Parathyroid adenoma (tissue), 2 donors: ENCODE results near the gene PRKAR1A.
"Not testable (repeated sequence)": the region's sequence is repeated elsewhere in the genome, so short reads cannot be mapped to it uniquely, and the experiment has no call there.

Experiments used
- H2AFZ ChIP-seq: fragments of 300-600 bp; sonication (generic); one replicate; pipeline ENCODE4 v1.7.0; 2017; ENCODE audit warnings: antibody characterized with exemption, mild to moderate bottlenecking
- H3K27ac ChIP-seq: fragments of 300-600 bp; sonication (generic); one replicate; pipeline ENCODE4 v1.7.0; 2017
- H3K27me3 ChIP-seq: fragments of 300-600 bp; sonication (generic); one replicate; pipeline ENCODE4 v1.7.0; 2017; ENCODE audit warnings: low read length; ENCODE audit not compliant: control insufficient read depth, insufficient read depth
- H3K36me3 ChIP-seq: fragments of 300-600 bp; sonication (generic); one replicate; pipeline ENCODE4 v1.7.0; 2017; ENCODE audit warnings: low read length; ENCODE audit not compliant: control insufficient read depth, insufficient read depth
- H3K4me1 ChIP-seq: fragments of 300-600 bp; sonication (generic); one replicate; pipeline ENCODE4 v1.7.0; 2017; ENCODE audit warnings: control low read depth
- H3K4me2 ChIP-seq: fragments of 300-600 bp; sonication (generic); one replicate; pipeline ENCODE4 v1.7.0; 2017; ENCODE audit warnings: low read length
- H3K4me3 ChIP-seq: fragments of 300-600 bp; sonication (generic); one replicate; pipeline ENCODE4 v1.7.0; 2017; ENCODE audit warnings: low read depth, low read length
- H3K79me2 ChIP-seq: fragments of 300-600 bp; sonication (generic); one replicate; pipeline ENCODE4 v1.7.0; 2017; ENCODE audit warnings: control low read depth
- H3K9ac ChIP-seq: fragments of 300-600 bp; sonication (generic); one replicate; pipeline ENCODE4 v1.7.0; 2017; ENCODE audit warnings: mild to moderate bottlenecking
- H3K9me3 ChIP-seq: fragments of 300-600 bp; sonication (generic); one replicate; pipeline ENCODE4 v1.7.0; 2017; ENCODE audit warnings: low read length; ENCODE audit not compliant: control insufficient read depth
- TF ChIP-seq, protein P1 (sequence below): fragments of 300-600 bp; sonication (generic); IDR thresholded peaks from one replicate; pipeline ENCODE4 v1.7.0; 2017; ENCODE audit warnings: antibody characterized with exemption, mild to moderate bottlenecking
- donor health status: primary hyperparathyroidism.

The PRKAR1A gene

DNA sequence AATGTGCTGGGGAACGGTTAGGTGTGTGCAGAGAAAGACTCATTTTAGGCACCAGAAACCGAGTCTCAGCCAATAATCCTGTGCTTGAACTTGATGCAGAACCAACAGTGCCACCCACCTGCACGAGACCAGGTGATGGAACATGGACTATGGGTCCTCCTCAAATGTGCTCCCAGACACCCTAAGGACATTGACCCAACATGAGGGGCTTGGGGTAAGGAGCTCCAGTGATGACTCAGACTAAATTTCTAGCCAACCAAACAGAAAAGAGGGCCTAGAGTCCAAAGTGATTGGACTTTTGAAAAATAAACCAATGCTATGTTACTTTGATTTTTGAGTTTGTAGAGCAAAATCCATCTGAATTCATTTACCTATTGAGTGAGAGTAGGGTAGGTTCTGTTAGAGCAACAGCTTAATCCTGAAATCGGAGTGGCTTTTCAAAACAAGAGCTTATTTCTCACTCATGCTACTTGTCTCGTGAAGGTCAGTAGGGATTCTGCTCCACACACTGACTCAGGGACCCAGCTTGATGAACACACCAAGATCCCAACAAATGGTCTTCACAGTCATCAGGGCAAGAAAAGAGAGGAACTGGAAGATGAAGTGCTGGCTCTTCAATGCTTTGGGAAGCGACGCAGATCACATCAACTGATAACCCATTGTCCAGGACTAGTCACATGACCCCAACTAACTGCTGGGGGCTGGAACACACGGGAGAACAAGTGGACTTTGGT, 67.1 kb downstream of the PRKAR1A start:
- no peaks in the 10 kb centered on the region for H3K36me3 ChIP-seq
- H3K9me3 ChIP-seq = no peaks in the 10 kb centered on the region
- H3K4me1 ChIP-seq = peaks cover 7% of the 10 kb centered on the region
- H3K9ac ChIP-seq = no peak overlapping the region
- H3K4me3 ChIP-seq = no peak overlapping the region
- no peak overlapping the region for H3K27ac ChIP-seq
- H3K79me2 ChIP-seq = no peaks in the 10 kb centered on the region
- no peak overlapping the region for H2AFZ ChIP-seq
- H3K27me3 ChIP-seq = no peaks in the 10 kb centered on the region
- TF ChIP-seq, protein P1, sequence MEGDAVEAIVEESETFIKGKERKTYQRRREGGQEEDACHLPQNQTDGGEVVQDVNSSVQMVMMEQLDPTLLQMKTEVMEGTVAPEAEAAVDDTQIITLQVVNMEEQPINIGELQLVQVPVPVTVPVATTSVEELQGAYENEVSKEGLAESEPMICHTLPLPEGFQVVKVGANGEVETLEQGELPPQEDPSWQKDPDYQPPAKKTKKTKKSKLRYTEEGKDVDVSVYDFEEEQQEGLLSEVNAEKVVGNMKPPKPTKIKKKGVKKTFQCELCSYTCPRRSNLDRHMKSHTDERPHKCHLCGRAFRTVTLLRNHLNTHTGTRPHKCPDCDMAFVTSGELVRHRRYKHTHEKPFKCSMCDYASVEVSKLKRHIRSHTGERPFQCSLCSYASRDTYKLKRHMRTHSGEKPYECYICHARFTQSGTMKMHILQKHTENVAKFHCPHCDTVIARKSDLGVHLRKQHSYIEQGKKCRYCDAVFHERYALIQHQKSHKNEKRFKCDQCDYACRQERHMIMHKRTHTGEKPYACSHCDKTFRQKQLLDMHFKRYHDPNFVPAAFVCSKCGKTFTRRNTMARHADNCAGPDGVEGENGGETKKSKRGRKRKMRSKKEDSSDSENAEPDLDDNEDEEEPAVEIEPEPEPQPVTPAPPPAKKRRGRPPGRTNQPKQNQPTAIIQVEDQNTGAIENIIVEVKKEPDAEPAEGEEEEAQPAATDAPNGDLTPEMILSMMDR = no peak
- no peak overlapping the region for H3K4me2 ChIP-seq

DNA sequence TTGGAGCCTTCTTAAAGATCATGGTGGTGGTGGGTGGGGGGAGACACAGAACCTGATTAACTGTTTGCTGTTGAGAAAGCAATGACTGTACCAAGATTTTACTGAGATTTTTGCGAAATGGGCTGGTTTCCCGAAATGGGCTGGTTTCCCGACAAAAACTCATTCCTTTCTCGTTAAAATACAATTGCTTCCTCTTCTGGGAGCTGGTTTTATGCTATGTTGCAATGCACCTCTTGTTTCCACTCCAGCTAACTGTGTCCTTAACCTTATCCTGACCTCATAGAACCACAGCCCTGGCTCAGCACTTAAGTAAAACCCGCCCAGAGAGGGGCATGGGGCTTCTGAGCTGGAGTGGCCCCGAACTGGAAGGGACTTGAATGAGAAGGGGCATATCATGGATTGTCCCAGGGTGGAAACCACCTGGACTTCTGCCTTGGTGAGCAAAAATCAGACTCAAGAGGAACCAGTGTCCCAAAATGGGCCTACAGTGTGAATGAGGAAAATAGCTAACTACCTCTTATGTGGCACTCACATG, 68.1 kb downstream of the PRKAR1A start:
- no peaks in the 10 kb centered on the region for H3K79me2 ChIP-seq
- H3K27me3 ChIP-seq = no peaks in the 10 kb centered on the region
- TF ChIP-seq, protein P1 = no peak
- no peak overlapping the region for H3K4me3 ChIP-seq
- no peak overlapping the region for H2AFZ ChIP-seq
- H3K4me2 ChIP-seq = no peak overlapping the region
- peaks cover 7% of the 10 kb centered on the region for H3K4me1 ChIP-seq
- H3K9ac ChIP-seq = no peak overlapping the region
- H3K36me3 ChIP-seq = no peaks in the 10 kb centered on the region
- H3K27ac ChIP-seq = no peak overlapping the region
- no peaks in the 10 kb centered on the region for H3K9me3 ChIP-seq

DNA sequence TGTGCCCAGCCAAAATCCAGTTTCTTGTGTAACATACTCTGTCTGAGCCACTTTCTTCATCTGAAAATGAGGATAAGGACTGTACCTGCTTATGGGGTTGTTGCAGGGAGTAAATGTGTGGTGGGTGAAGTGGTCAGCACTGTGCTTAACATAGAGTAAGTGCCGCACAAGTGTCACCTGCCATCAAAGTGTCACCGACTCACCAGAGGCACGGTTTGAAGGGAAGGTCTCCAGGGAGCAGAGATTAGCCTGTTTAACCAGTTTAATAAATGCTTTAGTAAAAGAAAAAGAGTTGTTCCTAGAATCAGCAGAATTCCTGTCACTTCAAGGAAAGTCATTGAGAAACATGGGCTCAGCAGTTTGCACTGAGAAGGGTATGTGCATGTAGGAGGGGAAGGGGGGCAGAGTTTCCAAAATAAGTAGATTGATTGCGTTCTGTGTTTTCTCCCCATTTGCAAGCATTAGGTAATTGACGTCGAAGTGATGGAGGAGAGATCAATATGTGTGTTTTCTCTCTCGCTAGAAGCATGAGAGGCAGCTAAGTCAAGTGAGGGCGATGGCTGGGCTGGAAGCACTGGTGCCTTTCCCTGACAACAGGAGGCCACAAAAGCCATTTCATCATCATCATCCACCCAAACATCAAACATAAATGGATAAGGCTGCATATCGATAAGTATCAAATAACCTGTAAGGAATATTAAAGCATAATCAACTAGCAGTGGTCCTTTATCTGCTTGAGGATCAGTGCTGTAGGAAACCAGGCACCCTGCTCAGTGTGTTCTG, 69.8 kb downstream of the PRKAR1A start:
- Histone ChIP-seq H3K27ac (no peak overlapping the region), H3K9ac (no peak overlapping the region)
- TF ChIP-seq, protein P1 = no peak

DNA sequence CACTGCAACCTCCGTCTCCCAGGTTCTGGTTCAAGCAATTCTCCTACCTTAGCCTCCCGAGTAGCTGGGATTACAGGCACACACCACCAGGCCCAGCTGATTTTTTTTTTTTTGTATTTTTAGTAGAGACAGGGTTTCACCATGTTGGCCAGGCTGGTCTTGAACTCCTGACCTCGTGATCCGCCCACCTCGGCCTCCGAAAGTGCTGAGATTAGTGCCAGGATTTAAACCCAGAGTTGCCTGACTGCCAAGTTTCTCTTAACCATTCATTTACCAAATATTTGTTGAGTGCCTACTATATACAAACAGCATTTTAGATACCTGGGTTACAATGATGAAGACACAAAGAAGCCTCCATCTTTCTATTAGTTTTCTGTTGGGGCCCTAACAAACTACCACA, 70.6 kb downstream of the PRKAR1A start:
- H3K4me3 ChIP-seq, H3K9me3 ChIP-seq, H3K27me3 ChIP-seq, H2AFZ ChIP-seq, H3K9ac ChIP-seq, H3K4me1 ChIP-seq, H3K79me2 ChIP-seq, H3K27ac ChIP-seq, H3K4me2 ChIP-seq, H3K36me3 ChIP-seq: not testable (repeated sequence)

More for the DNA sequence above, 69.8 kb downstream of the PRKAR1A start:
- Histone ChIP-seq H3K36me3 (no peaks in the 10 kb centered on the region), H3K4me2 (peak overlapping the region; percentile 44), H3K4me1 (peaks cover 7% of the 10 kb centered on the region), H2AFZ (peak overlapping the region; percentile 35), H3K79me2 (no peaks in the 10 kb centered on the region), H3K9me3 (no peaks in the 10 kb centered on the region), H3K27me3 (no peaks in the 10 kb centered on the region), H3K4me3 (no peak overlapping the region)

DNA sequence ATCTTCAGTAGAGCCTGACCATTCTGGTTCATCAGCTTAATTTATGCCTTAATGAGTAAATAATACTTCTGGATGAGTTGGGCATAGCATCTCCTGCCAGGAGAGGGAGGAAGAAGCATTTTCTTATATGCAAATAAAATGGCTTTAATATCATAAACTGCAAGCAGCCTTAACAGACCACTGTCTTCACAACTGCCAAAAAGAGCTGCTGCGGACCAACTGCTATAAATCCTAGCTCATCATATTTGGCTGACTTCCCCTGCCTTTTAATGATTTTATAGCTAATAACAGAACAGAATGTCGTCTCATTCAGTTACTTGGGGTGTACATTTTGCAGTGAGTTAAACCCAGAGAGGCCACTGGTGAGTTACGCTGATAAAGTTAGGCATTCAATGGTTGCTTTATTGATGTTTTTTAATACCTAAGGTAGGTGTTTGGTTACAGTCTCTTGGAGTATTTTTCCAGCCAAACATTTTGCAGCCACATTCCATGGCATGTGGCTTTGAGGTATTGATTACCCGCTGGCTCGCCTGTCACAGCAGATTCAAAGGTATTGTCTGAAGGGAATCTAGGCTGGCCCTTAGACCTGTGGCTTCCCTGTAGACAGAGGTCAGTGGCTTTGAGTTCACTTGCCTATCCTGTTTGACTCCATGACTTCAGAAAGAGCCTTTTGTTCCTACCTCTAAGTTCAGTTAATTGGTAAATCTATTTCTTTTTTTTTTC, 72.5 kb downstream of the PRKAR1A start:
- no peaks in the 10 kb centered on the region for H3K79me2 ChIP-seq
- H3K27me3 ChIP-seq = no peaks in the 10 kb centered on the region
- H3K9ac ChIP-seq = no peak overlapping the region
- H3K4me1 ChIP-seq = peaks cover 7% of the 10 kb centered on the region
- H3K4me3 ChIP-seq = no peak overlapping the region
- TF ChIP-seq, protein P1 = no peak
- no peaks in the 10 kb centered on the region for H3K36me3 ChIP-seq
- H3K27ac ChIP-seq = no peak overlapping the region
- H3K9me3 ChIP-seq = no peaks in the 10 kb centered on the region
- H2AFZ ChIP-seq = no peak overlapping the region
- no peak overlapping the region for H3K4me2 ChIP-seq
